Suppressor macrophage treated with lipopolysaccharide for 1 hour (primary cell): ENCODE measurements around the gene HACD2.
"Not testable (repeated sequence)": the region's sequence is repeated elsewhere in the genome, so short reads cannot be mapped to it uniquely, and the experiment has no call there.

Experiments used
- DNase-seq, 3 donors: peaks; one replicate each; pipeline ENCODE4 v3.0.0-alpha.2; 2020 to 2022

The HACD2 gene, protein sequence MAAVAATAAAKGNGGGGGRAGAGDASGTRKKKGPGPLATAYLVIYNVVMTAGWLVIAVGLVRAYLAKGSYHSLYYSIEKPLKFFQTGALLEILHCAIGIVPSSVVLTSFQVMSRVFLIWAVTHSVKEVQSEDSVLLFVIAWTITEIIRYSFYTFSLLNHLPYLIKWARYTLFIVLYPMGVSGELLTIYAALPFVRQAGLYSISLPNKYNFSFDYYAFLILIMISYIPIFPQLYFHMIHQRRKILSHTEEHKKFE

DNA sequence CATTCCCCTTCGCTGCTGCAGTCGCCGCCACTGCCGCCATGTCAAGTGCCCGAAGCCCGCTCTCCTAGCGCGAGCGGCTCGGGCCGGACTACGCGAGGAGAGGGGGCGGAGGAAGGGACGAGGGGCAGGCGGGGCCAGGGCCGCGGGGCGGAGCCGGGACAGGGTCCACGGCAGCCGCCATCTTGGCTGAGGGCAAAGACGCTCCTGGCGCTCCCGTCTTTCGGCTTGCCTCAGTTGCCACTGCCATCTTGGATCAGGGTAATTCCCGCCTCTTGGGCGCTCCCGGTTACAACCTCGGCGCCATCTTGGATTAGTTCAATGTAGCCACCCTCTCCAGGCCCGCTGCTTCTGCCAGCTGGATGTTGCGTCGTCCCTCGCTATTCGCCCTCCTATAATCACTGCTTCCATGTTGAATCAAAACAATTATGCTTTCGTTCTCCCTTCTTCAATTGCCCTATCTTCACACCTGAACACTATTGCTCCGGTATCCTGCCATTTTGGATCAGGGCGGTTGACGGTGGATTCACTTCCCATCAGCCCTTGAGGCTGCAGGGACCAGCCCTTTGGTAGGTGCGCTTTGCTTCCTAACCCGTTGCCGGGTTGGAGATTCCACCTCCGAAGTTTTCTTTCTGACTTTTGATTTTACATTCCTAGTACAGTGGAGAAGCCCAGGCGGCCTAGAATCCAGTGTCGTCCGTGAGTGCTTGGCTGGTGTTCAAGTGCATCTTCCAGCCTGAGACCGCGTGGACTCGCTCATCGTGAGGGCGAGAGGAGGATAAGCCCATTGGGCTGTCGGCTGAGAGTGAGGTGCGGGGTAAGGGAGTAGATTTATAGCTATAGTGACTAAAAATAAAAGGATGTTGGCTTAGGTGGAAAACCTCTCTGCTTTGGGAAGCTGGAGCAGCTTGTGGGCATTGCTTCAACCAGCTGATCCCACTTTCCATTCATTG lies at the start of gene HACD2:
Gene HACD2 (minus strand): TSS at position 66 of the 950 bp plus-strand sequence. CDS start 26 bp downstream, at position 40.
- DNase-seq: peak; percentile 98

DNA sequence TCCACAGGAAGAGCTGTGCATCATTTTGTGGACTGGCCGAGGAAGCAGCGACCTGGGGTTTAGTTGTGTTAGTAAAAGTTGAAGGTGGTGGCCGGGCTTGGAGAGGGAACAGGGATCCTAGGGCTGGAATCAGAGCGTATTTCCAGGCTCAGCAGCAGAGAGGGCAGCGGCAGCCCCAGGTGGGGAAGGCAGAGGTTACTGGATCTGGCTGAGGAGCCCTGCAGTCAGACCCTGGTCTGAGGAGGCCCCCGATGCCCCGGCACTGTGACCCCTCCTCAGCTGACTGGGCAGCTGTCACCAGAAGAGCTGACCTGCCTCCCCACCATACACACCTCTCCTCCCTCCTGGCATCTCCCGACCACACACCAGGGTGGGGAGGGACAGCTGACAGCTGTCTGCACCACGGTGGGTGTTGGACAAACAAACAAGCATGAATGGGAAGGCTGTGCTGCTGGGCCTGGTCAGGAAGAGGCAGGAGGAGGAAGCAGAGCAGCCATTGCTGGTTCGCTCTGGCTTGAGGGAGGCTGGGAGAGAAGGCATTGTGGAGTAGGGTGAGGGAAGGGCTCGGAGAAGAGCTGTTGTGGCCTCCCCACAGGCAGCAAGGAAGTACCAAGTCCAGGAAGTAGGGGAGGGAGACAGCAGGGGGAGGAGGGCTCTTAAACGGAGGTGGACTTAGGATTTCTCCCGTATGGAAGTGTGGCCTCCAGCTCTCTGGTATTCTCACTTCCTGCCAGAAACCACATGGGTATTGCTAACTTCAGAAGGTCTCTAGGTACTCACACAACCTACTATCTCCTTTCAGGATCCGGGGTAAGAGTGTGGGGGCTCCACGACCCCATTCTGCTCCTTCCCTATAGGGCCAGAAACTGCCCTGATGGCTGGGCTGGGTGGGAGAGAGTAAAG lies 49.5 kb upstream of the HACD2 start:
- no peak for DNase-seq

- no peak for DNase-seq
Observed at GRCh38 chr3:123633530-123633929, 48.7 kb upstream of the HACD2 start.

GRCh38 chr3:123632161-123632655 lies 47.4 kb upstream of the HACD2 start:
- DNase-seq: no peak

- no peak for DNase-seq
Observed at GRCh38 chr3:123629747-123630047, 44.8 kb upstream of the HACD2 start.

- no peak for DNase-seq
Observed at GRCh38 chr3:123628996-123629746, 44.3 kb upstream of the HACD2 start.

DNA sequence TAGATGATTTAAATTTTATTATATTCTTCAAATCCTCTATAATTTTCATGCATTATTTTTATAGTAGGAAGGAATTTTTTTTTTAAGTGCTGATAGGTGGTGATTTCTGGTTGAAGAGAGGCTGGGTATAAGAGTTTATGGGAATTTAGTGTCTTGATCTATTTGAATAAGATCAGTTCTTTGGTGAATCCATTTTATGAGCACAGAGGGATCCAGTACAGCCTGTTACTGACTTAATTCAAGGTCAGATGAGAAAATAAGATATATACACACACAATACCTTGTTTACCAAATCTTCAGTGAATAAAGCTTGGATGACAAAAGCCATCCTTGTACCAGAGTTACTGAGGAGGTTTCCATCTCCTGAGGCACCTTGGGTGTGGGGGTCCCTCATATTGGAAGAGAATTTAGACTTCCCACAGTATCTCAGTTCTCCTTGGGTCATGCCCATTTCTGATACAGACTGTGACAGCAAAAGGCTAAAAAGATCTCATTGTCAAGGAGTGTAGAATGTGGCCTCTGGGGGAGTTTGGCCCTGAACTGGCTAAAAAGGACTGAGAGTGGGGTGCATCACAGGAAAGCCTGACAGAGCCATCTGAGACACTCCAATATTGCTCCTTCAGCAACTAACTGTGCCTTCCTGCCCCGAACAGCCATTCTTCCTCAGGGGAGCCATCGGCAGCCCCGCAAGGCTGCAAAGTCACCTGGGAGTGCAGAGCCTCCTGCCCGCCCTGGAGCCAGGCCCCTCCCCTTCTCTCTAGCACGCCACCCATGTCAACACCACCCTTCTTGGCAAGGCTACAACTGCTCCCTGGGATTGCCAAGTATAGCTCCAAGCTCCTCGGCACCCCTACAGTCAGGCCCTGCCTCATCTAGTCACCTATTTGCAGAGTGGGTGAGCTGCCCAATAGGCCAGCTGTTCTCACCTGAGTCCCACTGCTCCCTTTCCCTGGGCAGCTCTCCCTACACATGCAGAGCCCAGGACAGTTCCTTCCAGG lies 43.1 kb upstream of the HACD2 start:
- DNase-seq: no peak

DNA sequence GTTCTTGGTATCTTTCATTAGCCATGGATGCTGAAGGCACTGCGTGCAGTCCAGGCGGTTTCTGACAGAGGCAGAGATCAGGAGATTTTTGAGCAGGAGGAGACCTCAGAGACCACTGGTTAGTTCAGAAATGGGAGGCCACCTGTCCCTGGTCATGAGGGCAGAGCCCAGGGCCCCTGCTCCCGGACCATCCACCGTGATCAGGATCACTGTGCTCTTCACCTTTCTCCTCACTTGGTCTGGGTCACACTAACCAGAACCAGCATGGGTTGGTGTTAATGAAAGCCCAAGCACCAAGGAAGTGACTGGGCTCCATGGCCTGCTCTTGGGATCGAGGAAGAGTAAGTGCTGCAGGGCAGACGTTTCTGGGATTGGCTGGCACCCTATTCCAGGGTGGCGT lies 42.0 kb upstream of the HACD2 start:
- DNase-seq: no peak

- DNase-seq: no peak
Observed at GRCh38 chr3:123624302-123624701, 39.4 kb upstream of the HACD2 start.

DNA sequence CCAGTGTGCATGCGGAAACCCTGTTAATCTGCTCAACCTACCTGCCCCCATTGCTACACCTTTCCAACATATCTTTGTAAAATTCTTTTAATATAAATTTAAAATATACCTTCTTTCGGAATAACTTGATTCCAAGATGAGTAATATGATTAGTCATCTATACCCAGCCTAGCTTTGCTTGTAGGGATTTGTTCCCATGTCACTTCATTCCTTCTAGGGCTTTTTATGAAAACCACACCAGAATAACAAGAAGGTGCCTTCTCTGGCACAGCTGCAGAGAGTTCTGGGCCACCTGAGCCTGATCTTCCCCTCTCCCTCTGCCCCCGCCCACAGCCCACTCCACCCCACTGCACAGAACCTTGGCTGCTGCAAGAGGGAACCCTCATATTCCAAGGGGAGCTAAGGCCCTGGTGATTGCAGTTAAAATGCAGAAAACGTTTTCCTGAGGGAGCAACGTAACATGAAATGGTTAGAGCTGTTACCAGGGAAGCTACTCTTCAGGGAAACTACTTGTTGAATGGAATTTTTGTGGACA lies 38.6 kb upstream of the HACD2 start:
- DNase-seq: no peak

GRCh38 chr3:123622766-123623165 lies 37.9 kb upstream of the HACD2 start:
- DNase-seq: no peak

- DNase-seq: no peak
Observed at GRCh38 chr3:123621850-123622189, 37.0 kb upstream of the HACD2 start.

- DNase-seq: no peak
Observed at GRCh38 chr3:123621186-123621849, 36.5 kb upstream of the HACD2 start.

GRCh38 chr3:123620343-123620742 lies 35.5 kb upstream of the HACD2 start:
- no peak for DNase-seq

GRCh38 chr3:123618768-123619484 lies 34.1 kb upstream of the HACD2 start:
- peak; percentile 95 to 97 (median 95) for DNase-seq

DNA sequence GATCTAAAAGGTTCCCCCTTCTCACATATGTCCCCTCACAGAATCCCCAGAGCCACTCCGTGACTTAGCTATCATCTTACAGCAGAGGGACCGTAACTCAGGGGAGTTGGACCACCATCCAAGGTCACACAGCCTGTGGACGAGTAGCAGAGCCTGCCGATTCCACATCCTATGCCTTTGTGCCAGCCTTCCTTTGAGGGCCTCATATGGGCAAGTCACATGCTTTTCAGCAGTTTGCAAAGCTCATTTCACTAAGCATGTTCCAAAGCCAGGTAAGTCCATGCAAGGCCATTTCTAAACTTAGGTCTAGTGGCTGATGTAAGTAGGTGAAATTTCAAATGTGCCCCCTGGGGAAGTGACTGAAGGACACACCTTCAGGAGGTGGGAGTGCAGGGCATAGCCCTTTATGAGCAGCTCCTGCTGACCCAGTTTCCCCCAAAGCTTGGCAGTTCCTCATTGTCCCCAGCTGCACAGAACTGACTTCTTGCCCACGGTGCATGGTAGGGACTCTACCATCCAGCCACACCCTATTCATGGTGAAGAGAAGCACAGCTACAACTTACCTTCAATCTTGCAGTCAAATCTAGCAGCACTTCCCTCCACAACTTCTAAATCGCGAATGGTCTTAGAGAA lies 33.3 kb upstream of the HACD2 start:
- peak in 2 of 3 donors; percentile 21 to 45 for DNase-seq

DNA sequence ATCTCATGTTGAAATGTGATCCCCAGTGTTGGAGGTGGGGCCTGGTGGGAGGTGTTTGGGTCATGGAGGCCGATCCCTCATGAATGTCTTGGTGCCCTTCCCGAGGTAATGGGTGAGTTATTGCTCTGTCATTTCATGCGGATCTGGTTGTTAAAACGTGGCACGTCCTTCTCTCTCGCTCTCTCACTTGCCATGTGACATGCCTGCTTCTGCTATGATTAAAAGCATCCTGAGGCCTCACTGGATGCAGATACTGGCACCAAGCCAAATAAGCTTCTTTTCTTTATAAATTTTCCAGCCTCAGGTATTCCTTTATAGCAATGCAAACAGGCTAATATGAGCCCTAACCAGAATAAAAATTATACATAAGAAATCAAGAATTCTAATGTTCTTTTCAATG lies 31.7 kb upstream of the HACD2 start:
- no peak for DNase-seq

DNA sequence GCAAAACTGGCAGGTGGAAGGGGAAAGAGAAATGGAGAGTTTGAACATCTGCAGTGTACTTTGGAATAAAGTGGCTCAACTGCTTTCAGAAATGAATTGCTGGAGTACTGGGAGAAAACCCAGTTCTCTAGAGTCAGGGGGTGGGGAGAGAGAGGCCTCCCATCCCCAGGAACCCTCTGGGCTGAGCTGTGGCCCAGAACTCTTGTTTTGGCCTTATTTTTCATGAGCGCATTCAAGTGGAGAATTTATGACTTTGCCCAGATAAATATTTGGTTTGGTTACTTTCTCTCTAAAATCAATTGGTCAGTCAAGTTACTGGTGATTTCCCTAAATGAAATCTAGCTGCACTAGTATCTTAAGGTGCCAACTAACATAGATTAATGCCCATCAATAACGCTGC lies 28.7 kb upstream of the HACD2 start:
- no peak for DNase-seq

GRCh38 chr3:123611674-123612073 lies 26.8 kb upstream of the HACD2 start:
- DNase-seq: not testable (repeated sequence)
